Activated naive CD4-positive, alpha-beta T cell treated with anti-CD3 and anti-CD28 coated beads for 36 hours (primary cell): ENCODE results near the gene ILF2. TPM values are rescaled to one million over a fixed set of nuclear protein-coding genes. Genes with fewer than 3 reads are reported as not detected.

ENCODE experiments used
- CTCF ChIA-PET: fragments of 350-600 bp; sonication (Branson Sonifier 250); formaldehyde crosslinking; loops from one replicate; lab custom pipeline; 2021; ENCODE audit warnings: antibody characterized with exemption; lab: Charles Lee
- DNase-seq: peaks from one replicate; pipeline ENCODE4 v3.0.0-alpha.2; 2020
- H3K27ac Mint-ChIP-seq: one replicate; pipeline ENCODE4 v1.8.0; 2021; ENCODE audit warnings: mild to moderate bottlenecking, mixed read lengths
- H3K27me3 Mint-ChIP-seq: one replicate; pipeline ENCODE4 v1.8.0; 2021; ENCODE audit warnings: low read depth, mixed read lengths
- H3K36me3 Mint-ChIP-seq: one replicate; pipeline ENCODE4 v1.8.0; 2021; ENCODE audit warnings: low read depth, mixed read lengths
- H3K4me1 Mint-ChIP-seq: one replicate; pipeline ENCODE4 v1.8.0; 2021; ENCODE audit warnings: low read depth, mixed read lengths
- H3K4me3 Mint-ChIP-seq: one replicate; pipeline ENCODE4 v1.8.0; 2021; ENCODE audit warnings: mild to moderate bottlenecking, moderate library complexity, mixed read lengths
- H3K9me3 Mint-ChIP-seq: one replicate; pipeline ENCODE4 v1.8.0; 2021; ENCODE audit warnings: mixed read lengths
- intact Hi-C: fragments of 100-400 bp; cut with micrococcal nuclease; formaldehyde crosslinking; loops from one replicate; pipeline ENCODE4 v1.15.1; 2023
- total RNA-seq, 2 experiments: library from RNA; stranded (reverse); gene quantifications; one replicate each; pipeline ENCODE4 v1.2.3, GENCODE V29; 2021

The ILF2 gene
- total RNA-seq, 2 experiments from 2014 or later = 346 to 357 TPM

DNA sequence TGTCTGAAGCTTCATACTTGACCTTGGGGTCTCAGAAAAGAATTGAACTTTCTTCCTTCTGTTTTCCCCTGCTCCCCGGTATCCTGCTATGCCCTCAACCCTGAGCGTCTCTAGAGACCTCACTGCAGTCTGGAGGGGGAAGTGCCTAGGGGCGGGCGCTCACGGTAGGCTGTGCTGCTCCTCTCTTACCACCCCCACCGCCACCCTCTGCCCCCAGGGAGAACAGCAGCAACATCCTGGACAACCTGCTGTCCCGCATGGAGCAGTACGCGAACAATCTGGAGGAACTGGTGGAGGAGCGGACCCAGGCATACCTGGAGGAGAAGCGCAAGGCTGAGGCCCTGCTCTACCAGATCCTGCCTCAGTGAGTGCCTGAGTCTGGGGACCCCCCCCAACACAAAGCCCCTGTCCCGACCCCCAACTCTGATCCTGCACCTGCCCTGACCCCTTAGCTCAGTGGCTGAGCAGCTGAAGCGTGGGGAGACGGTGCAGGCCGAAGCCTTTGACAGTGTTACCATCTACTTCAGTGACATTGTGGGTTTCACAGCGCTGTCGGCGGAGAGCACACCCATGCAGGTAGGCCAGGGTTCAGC is 18.0 kb upstream of the ILF2 start:
- intact Hi-C loops = no loop called here
- Mint-ChIP-seq H3K4me3 (no peak overlapping the region), H3K36me3 (no peaks in the 10 kb centered on the region), H3K4me1 (peaks cover 9% of the 10 kb centered on the region), H3K9me3 (no peaks in the 10 kb centered on the region), H3K27me3 (peaks cover 2% of the 10 kb centered on the region), H3K27ac (no peak overlapping the region)
- CTCF ChIA-PET = no interaction called here
- DNase-seq = no peak

DNA sequence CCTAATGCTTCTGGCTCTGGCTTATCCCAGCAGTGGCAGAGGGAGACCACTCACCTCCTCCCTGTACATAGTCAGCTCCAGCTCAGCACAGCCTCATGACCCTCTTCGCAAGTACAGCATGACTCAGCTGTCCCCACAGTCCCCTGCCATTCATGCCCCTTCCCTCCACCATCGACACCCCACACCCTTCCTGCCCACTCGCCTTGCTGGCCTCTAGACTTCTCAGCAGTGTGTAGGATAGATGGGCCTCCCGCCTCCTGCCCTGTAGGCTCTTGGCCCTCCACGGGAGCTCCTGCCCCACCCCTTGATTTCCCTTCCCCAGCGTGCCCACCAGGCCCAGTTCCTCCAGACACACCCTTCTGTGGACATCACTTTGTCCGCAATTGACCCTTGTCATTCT is 17.5 kb upstream of the ILF2 start:
- intact Hi-C loops = no loop called here
- Mint-ChIP-seq H3K4me3 (no peak overlapping the region), H3K27me3 (peaks cover 2% of the 10 kb centered on the region)

DNA sequence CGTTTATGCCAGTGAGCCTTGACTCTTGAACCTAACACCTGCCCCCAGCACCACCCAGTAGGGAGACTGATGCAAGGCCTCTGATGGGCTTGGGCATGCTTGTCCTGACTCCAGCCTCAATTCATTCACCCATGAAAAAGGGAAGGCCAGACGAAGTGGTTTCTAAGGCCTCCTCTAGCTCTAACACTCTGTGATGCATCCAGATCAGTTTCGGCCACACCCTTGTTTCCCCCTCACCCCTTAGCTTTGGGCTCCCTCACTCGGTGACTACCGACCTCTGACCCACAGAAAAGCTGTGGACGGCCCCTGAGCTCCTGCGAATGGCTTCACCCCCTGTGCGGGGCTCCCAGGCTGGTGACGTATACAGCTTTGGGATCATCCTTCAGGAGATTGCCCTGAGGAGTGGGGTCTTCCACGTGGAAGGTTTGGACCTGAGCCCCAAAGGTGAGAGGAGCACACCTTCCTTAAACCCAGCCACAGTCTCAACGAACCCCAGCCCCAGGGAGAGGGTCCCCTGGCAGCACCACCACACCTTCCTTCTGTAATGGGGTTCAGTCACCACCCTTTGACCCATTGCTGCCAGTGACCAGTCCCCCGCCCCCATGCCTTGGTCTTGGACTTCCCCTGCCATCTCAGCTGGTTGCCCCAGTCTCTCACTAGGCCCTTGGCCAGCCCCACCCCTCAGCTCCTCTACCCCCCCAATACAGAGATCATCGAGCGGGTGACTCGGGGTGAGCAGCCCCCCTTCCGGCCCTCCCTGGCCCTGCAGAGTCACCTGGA is 16.7 kb upstream of the ILF2 start:
- Mint-ChIP-seq H3K36me3 (no peaks in the 10 kb centered on the region), H3K9me3 (no peaks in the 10 kb centered on the region), H3K4me3 (no peak overlapping the region), H3K27me3 (peaks cover 2% of the 10 kb centered on the region), H3K27ac (no peak overlapping the region), H3K4me1 (peaks cover 9% of the 10 kb centered on the region)
- intact Hi-C loops = no loop called here
- DNase-seq = no peak
- CTCF ChIA-PET = interaction anchor here (0.5 kb wide), 1 partner anchor 176 kb away, joined by 3 read pairs; no protein-coding TSS in a partner anchor

More for the DNA sequence above, 17.5 kb upstream of the ILF2 start:
- no peak for DNase-seq
- no peak overlapping the region for H3K27ac Mint-ChIP-seq
- CTCF ChIA-PET = no interaction called here
- H3K36me3 Mint-ChIP-seq = no peaks in the 10 kb centered on the region
- no peaks in the 10 kb centered on the region for H3K9me3 Mint-ChIP-seq
- peaks cover 9% of the 10 kb centered on the region for H3K4me1 Mint-ChIP-seq

DNA sequence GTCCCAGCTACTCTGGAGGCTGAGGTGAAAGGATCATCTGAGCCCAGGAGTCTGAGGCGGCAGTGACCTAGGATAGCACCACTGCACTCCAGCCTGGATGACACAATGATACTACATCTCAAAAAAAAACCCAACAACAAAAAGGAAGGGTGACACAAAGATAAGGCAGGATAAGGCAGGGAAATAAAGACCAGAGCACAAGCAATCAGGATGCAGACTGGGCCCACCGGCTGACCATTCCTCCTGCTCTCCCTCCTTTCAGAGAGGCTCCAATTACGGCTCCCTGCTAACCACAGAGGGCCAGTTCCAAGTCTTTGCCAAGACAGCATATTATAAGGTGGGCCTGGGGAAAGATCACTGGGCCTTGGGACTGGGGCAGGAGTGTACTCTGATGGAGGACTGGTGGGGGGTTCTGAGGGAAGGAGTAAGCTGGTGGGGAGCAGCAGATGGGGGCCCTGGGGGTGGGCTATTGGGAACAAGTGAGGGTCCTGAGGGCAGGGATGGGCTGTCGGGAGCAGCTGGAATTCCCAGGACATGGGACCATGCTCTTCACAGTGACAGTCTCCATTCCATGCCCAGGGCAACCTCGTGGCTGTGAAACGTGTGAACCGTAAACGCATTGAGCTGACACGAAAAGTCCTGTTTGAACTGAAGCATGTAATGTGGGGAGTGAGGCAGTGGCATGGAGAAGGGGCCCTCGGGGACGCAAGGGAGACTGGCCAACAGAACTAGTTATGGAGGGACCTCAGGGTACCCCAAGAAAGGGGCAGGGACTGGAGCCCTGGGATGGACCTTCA is 14.9 kb upstream of the ILF2 start:
- no peaks in the 10 kb centered on the region for H3K9me3 Mint-ChIP-seq
- CTCF ChIA-PET = no interaction called here
- H3K4me3 Mint-ChIP-seq = no peak overlapping the region
- H3K27ac Mint-ChIP-seq = no peak overlapping the region
- DNase-seq = no peak
- H3K27me3 Mint-ChIP-seq = peaks cover 6% of the 10 kb centered on the region
- no peaks in the 10 kb centered on the region for H3K36me3 Mint-ChIP-seq
- peaks cover 4% of the 10 kb centered on the region for H3K4me1 Mint-ChIP-seq
- intact Hi-C loops = no loop called here

DNA sequence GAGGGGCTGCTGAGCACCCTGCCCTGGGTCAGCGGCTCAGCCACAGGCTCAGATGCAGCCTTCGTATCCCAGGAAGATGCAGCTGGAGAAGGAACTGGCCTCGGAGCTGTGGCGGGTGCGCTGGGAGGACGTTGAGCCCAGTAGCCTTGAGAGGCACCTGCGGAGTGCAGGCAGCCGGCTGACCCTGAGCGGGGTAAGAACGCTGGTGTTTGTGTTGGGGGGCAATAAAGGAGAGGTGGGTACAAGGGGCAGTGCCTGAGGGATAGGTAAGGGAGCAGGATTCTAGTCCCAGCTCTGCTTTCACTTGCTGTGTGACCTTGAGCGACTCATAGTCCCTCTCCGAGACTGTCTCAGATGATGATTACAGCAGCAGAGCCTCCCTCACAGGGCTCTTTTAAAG is 14.1 kb upstream of the ILF2 start:
- CTCF ChIA-PET = no interaction called here
- Mint-ChIP-seq H3K9me3 (no peaks in the 10 kb centered on the region), H3K36me3 (no peaks in the 10 kb centered on the region), H3K27me3 (peaks cover 12% of the 10 kb centered on the region), H3K4me3 (no peak overlapping the region), H3K27ac (no peak overlapping the region), H3K4me1 (peaks cover under 1% of the 10 kb centered on the region)
- intact Hi-C loops = no loop called here
- no peak for DNase-seq

DNA sequence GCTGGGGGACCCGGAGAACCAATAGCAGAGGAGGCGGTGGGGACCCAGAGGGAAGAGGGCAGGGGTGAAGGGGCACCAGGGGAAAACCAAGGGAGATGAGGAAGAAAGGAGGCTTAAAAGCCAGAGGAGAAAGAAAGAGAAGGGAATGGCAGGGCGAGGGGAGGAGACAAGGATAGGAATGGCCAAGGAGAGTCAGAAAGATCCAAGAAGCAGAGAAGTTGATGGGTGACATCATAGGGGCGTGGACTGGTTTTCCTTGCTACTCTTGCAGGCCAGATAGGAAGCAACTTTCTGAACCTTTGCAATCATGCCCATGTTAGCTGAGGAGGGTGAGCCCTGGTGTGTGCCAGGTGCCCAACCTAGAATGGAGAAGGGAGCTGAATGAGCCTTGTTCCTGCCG is 13.1 kb upstream of the ILF2 start:
- peaks cover 5% of the 10 kb centered on the region for H3K4me1 Mint-ChIP-seq
- DNase-seq = no peak
- CTCF ChIA-PET = no interaction called here
- H3K9me3 Mint-ChIP-seq = no peaks in the 10 kb centered on the region
- H3K27me3 Mint-ChIP-seq = peaks cover 16% of the 10 kb centered on the region
- H3K36me3 Mint-ChIP-seq = no peaks in the 10 kb centered on the region
- H3K4me3 Mint-ChIP-seq = no peak overlapping the region
- no peak overlapping the region for H3K27ac Mint-ChIP-seq
- intact Hi-C loops = no loop called here

DNA sequence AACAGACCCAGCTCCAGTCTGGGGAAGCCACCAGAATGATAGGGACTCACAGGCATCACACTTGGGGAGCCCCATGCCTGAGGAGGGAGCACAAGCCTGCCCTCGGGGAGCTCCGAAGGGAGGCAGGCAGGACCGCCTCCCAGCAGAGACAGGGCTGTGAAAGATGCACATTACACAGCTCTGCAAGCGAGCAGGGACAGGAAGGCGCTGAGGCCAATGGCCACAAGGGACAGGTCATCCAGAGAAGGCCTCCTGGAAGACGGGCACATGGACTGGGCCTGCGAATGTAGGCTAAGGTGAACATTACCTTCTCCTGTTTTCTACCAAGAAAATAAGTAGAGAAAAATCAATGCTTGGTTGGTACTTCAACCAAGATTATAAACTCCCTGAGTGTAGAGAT is 11.9 kb upstream of the ILF2 start:
- no peak overlapping the region for H3K4me3 Mint-ChIP-seq
- H3K27ac Mint-ChIP-seq = no peak overlapping the region
- no peaks in the 10 kb centered on the region for H3K36me3 Mint-ChIP-seq
- no peak for DNase-seq
- CTCF ChIA-PET = no interaction called here
- intact Hi-C loops = no loop called here
- peaks cover 27% of the 10 kb centered on the region for H3K27me3 Mint-ChIP-seq
- no peaks in the 10 kb centered on the region for H3K9me3 Mint-ChIP-seq
- peaks cover 15% of the 10 kb centered on the region for H3K4me1 Mint-ChIP-seq

DNA sequence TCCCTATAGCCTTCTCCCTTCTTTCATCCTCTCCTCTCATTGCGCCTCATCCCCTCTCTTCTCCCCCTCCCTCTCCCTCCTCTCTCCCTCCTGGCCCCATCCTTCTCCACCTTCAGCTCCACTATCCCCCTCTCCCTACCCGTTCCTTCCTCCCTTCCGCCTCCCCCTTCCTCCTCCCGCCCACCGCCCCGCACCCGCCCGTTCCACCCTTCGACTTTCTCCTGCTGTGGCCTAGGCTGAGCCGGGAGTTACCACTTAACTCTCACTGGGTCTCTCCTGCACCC is 9.3 kb upstream of the ILF2 start:
- H3K9me3 Mint-ChIP-seq = no peaks in the 10 kb centered on the region
- intact Hi-C loops = no loop called here
- CTCF ChIA-PET = interaction anchor here (1.3 to 5.7 kb wide), 2 partner anchors 54 to 71 kb away, joined by 3 to 52 read pairs; no protein-coding TSS in a partner anchor
- H3K4me1 Mint-ChIP-seq = peaks cover 18% of the 10 kb centered on the region
- H3K27me3 Mint-ChIP-seq = peaks cover 31% of the 10 kb centered on the region
- no peaks in the 10 kb centered on the region for H3K36me3 Mint-ChIP-seq
- H3K27ac Mint-ChIP-seq = no peak overlapping the region
- no peak for DNase-seq
- H3K4me3 Mint-ChIP-seq = no peak overlapping the region

DNA sequence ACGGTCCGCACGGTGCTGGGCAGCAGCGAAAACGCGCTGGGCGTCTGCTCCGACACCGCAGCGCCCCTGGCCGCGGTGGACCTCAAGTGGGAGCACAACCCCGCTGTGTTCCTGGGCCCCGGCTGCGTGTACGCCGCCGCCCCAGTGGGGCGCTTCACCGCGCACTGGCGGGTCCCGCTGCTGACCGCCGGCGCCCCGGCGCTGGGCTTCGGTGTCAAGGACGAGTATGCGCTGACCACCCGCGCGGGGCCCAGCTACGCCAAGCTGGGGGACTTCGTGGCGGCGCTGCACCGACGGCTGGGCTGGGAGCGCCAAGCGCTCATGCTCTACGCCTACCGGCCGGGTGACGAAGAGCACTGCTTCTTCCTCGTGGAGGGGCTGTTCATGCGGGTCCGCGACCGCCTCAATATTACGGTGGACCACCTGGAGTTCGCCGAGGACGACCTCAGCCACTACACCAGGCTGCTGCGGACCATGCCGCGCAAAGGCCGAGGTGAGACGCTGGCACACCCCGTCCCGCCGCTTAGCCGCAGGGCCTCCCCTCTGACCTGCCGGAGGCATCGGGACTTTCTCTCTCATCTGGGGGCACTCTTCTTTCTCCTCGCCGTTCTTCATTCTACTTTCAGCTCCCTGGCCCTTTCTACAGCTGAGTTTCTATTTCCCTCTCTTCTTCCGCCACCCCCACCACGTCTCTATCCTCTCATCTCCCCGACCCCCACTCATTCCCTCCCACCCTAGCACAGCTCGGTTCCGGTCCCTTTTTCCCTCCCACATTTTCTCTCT is 8.7 kb upstream of the ILF2 start:
- intact Hi-C loops = loop anchor here (5.0 to 10.0 kb wide), 2 partner anchors 118 to 475 kb away; partner anchors contain the start of gene NUP210L
- H3K27me3 Mint-ChIP-seq = peaks cover 31% of the 10 kb centered on the region

DNA sequence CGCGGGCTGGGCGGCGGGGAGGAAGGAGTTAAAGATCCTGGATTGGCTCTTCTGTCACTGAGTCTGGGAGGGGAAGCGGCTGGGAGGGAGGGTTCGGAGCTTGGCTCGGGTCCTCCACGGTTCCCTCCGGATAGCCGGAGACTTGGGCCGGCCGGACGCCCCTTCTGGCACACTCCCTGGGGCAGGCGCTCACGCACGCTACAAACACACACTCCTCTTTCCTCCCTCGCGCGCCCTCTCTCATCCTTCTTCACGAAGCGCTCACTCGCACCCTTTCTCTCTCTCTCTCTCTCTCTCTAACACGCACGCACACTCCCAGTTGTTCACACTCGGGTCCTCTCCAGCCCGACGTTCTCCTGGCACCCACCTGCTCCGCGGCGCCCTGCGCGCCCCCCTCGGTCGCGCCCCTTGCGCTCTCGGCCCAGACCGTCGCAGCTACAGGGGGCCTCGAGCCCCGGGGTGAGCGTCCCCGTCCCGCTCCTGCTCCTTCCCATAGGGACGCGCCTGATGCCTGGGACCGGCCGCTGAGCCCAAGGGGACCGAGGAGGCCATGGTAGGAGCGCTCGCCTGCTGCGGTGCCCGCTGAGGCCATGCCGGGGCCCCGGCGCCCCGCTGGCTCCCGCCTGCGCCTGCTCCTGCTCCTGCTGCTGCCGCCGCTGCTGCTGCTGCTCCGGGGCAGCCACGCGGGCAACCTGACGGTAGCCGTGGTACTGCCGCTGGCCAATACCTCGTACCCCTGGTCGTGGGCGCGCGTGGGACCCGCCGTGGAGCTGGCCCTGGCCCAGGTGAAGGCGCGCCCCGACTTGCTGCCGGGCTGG is 7.9 kb upstream of the ILF2 start, which contains the start of gene NPR1:
Gene NPR1, plus strand, starts transcription at position 170 of the 818 bp plus-strand sequence. Its CDS starts 421 bp downstream, at position 591.
- peak; percentile 40 for DNase-seq
- Mint-ChIP-seq H3K36me3 (no peaks in the 10 kb centered on the region), H3K4me3 (peak within 1 kb of the TSS; percentile 71), H3K27me3 (peaks cover 31% of the 10 kb centered on the region), H3K4me1 (peaks cover 18% of the 10 kb centered on the region), H3K9me3 (no peaks in the 10 kb centered on the region), H3K27ac (no peak within 1 kb of the TSS)
- CTCF ChIA-PET = interaction anchor here (0.6 to 5.7 kb wide), 11 partner anchors 33 to 1647 kb away, joined by 3 to 52 read pairs (median 3); partner anchors contain the start of genes RAB13 and SLC27A3
- intact Hi-C loops = loop anchor here (5.0 to 10.0 kb wide), 2 partner anchors 119 to 476 kb away; partner anchors contain the start of gene NUP210L

More for the DNA sequence above, 8.7 kb upstream of the ILF2 start:
- Mint-ChIP-seq H3K9me3 (no peaks in the 10 kb centered on the region), H3K4me1 (peaks cover 18% of the 10 kb centered on the region), H3K36me3 (no peaks in the 10 kb centered on the region), H3K4me3 (peak overlapping the region; percentile 37), H3K27ac (no peak overlapping the region)
- CTCF ChIA-PET = interaction anchor here (0.7 to 5.7 kb wide), 4 partner anchors 55 to 1648 kb away, joined by 3 to 52 read pairs (median 3); partner anchors contain the start of gene SLC27A3
- DNase-seq = no peak
